Nasal cavity respiratory epithelium epithelial cell of viscerocranial mucosa (primary cell): ENCODE results near the gene RIIAD1. TPM values are rescaled to one million over a fixed set of nuclear protein-coding genes. Genes with fewer than 3 reads are reported as not detected.

ENCODE experiments used
- total RNA-seq: library from RNA; depleted of rRNA; stranded (reverse); fragments of >200 nt; gene quantifications from 2 replicates; pipeline ENCODE4 v1.2.3, GENCODE V29; 2014

RIIAD1 gene, protein sequence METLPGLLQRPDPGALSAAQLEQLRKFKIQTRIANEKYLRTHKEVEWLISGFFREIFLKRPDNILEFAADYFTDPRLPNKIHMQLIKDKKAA
- total RNA-seq: not detected in 2 replicates

DNA sequence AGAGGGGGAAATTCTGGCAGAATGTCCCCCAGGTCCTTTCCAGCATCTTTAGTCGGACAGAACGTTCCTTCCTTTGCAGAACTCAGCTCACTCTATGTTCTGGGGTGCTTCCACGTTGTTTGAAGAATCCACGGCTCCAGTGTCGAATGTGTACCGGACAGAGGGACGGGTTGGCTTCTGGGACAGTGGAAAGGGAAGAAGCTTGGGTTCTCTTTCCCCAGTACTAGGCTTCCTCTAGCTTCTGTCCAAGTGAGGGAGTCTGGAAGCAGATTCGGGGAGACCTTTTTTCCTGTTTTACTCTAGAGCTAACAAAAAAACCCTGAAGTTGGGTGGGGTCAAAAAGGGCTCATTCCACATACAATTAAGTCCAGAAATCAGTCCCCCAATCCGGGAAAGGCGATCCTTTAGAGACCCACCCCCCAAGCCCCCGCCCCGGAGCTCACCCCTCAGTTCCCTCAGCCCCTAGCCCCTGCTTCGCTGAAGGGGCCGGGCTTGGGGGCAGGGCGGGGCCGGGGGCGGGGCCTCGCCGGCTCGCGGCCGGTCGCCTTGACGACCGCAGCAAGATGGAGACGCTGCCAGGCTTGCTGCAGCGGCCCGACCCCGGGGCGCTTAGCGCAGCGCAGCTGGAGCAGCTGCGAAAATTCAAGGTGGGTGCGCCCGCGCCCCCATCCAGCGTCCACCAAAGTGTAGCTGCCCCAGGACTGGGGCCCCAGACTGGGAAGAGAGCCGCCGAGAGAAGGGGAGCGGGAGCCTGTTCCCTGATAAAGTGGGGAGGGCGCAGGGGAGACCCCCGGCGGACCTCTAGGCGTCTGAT, at the start of gene RIIAD1:
TSS of gene RIIAD1 (plus strand) at position 549 of the 814 bp plus-strand sequence. CDS start at position 564, 15 bp downstream.

DNA sequence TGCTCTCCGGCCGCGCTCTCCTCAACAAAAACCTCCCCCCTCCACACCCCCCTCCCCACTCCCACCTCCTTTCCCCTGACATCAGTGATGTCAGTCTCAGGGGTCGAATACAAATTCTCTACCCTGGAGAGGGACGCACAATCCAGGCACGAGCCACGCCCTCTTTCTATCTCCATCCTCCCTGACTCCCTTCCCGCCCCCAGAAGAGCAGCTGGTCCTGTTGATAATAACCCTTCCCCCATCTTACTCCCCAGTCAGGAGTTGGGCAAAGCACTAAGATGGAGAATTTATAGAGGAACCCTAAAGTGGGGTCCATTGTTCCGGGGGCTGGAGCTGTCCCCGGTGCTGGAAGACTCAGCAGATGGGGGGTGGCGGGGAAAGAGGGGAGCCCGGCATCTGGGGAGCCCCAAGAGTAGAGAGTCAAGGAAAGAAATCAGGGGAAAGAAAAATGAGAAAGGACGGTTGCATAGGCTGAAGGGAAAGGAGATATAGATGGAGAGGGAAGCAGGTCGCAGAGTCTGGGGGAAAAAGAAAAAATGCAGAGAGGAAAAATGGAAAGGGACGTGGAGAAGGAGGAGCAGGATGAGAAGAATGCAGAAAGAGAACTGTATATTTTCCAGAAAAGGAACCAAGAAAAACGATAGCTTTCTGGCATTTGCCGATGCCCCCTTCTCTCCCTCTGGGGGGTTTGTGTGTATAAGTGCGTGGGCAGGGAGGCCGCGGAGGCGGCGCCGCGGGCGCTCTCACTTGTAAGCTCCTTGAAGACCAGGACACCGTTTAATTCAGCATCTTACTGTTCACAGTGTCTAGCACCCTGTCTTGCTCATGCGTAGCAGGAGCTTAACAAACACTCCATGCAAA, 4.3 kb upstream of the RIIAD1 start, which contains the start of gene CELF3:
TSS of gene CELF3 (minus strand) at position 33 of the 861 bp plus-strand sequence. CDS start 783 bp downstream, outside the sequence.

DNA sequence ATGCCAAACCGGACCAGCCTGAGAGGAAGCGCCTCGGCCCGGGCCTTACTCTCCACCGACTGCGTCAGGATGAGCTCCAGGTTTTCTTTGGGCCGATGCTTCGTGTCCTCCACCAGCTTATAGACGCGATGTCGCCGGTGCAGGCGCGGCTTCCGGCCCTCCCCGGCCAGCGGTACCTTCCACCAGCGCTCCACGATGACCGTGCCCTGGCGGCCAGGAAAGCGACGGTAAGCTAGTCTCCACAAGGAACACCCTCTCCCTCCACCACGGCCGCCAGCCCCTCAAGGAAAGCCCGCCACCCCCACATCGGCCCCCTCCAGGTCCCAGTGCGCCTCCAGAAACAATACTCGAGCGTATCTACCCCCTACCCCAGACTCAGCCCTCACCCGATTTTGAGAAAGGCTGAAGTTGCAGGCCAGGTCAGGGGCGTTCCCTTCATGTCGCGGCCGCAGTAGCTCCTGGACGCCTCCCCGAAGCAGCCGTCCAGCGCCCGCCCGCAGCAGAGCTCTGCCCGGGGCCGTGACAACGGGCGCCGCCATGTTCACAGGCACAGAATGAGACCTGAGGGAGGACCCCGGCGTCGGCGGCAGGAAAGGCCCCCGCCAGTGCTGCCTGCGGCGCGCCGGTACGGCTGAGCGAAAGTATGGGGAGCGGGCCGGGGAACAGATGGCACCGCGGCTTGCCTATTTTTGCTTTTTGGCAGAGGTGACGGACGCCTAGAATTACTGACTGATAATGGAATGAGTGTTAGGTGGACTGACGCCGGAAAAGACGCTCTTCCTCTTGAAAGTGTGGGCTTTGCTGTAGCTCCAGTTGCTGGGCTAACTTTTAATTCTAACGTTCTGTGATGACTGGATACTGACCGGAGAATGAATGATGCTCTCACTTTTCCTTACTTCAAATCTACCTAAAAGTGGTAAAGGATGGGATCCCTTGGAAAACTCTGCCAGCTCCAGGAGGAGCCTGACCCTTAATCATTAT, 41.9 kb downstream of the RIIAD1 start, which contains the start of gene MRPL9:
TSS of gene MRPL9 (minus strand) at position 556 of the 981 bp plus-strand sequence. CDS start at position 539, 17 bp downstream.

Other genes with a start within 250 kb of the RIIAD1 start
- gene CGN, start 210.1 kb upstream of the RIIAD1 start, total RNA-seq: 1.7 and 5.8 TPM in 2 replicates
- gene TUFT1, start 181.2 kb upstream of the RIIAD1 start, total RNA-seq: 58.3 and 135 TPM in 2 replicates
- 28.7 and 56.9 TPM in 2 replicates for gene SNX27, start 109.5 kb upstream of the RIIAD1 start, total RNA-seq
- gene CELF3, start 4.7 kb upstream of the RIIAD1 start, total RNA-seq: not detected in 2 replicates
- 60.2 and 103 TPM in 2 replicates for gene MRPL9, start 42.0 kb downstream of the RIIAD1 start, total RNA-seq
- gene TDRKH, start 69.0 kb downstream of the RIIAD1 start, total RNA-seq: 7.9 and 9.2 TPM in 2 replicates
- not detected in 2 replicates for gene LINGO4, start 83.9 kb downstream of the RIIAD1 start, total RNA-seq
- gene RORC, start 110.3 kb downstream of the RIIAD1 start, total RNA-seq: 0.34 and 1.4 TPM in 2 replicates
- 0.07 TPM in 1 of 2 replicates, not detected in the other for gene C2CD4D, start 118.3 kb downstream of the RIIAD1 start, total RNA-seq
- gene THEM5, start 132.2 kb downstream of the RIIAD1 start, total RNA-seq: not detected in 2 replicates
- 9.9 and 11.7 TPM in 2 replicates for gene THEM4, start 188.0 kb downstream of the RIIAD1 start, total RNA-seq